ENCODE measurements around the gene NUTM2G.
"Not testable (repeated sequence)": the region's sequence is repeated elsewhere in the genome, so short reads cannot be mapped to it uniquely, and the experiment has no call there.

Gene NUTM2G

GRCh38 chr9:96950539-96950938 is 21.9 kb downstream of the NUTM2G start:
- not testable (repeated sequence) for DNase-seq

- DNase-seq: not testable (repeated sequence)
Observed at GRCh38 chr9:96967591-96967990, 38.9 kb downstream of the NUTM2G start.

GRCh38 chr9:96972552-96972951 is 43.9 kb downstream of the NUTM2G start:
- not testable (repeated sequence) for DNase-seq

GRCh38 chr9:96974037-96974436 is 45.4 kb downstream of the NUTM2G start:
- not testable (repeated sequence) for DNase-seq

- DNase-seq: not testable (repeated sequence)
Observed at GRCh38 chr9:96983496-96984122, 55.0 kb downstream of the NUTM2G start.

- not testable (repeated sequence) for DNase-seq
Observed at GRCh38 chr9:96984139-96984538, 55.5 kb downstream of the NUTM2G start.

- not testable (repeated sequence) for DNase-seq
Observed at GRCh38 chr9:96984887-96985286, 56.2 kb downstream of the NUTM2G start.
